ENCODE data around the gene ISYNA1.

- TF ChIP-seq, protein P1, sequence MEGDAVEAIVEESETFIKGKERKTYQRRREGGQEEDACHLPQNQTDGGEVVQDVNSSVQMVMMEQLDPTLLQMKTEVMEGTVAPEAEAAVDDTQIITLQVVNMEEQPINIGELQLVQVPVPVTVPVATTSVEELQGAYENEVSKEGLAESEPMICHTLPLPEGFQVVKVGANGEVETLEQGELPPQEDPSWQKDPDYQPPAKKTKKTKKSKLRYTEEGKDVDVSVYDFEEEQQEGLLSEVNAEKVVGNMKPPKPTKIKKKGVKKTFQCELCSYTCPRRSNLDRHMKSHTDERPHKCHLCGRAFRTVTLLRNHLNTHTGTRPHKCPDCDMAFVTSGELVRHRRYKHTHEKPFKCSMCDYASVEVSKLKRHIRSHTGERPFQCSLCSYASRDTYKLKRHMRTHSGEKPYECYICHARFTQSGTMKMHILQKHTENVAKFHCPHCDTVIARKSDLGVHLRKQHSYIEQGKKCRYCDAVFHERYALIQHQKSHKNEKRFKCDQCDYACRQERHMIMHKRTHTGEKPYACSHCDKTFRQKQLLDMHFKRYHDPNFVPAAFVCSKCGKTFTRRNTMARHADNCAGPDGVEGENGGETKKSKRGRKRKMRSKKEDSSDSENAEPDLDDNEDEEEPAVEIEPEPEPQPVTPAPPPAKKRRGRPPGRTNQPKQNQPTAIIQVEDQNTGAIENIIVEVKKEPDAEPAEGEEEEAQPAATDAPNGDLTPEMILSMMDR (IDR thresholded peaks at IDR 0.05 in 8 of 11, conservative IDR thresholded peaks at IDR 0.05 in 3 of 11) = peak in 6 of 11 experiments; percentile 14 to 57 (median 48)
- TF ChIP-seq POLR2A (IDR thresholded peaks at IDR 0.05) = peak in 1 of 3 donors; percentile 31
- peak; percentile 41 to 78 (median 75) for TF ChIP-seq POLR2AphosphoS5 (IDR thresholded peaks at IDR 0.05)
Observed at GRCh38 chr19:18419195-18419698, 18.7 kb downstream of the ISYNA1 start, which contains the start of gene SSBP4.
